GM18861 (cell line): ENCODE measurements around the gene NDUFB10.
A peak's percentile ranks its signal among the peaks of the same experiment; 100 is the strongest.

Experiments
- ATAC-seq: cut with Tn5 transposase; IDR thresholded peaks from one replicate; pipeline ENCODE4 v1.9.1; 2021; ENCODE audit not compliant: unreplicated experiment

NDUFB10 gene

GRCh38 chr16:1999866-2000514 is 40.7 kb downstream of the NDUFB10 start:
- no peak for ATAC-seq

GRCh38 chr16:2001035-2001434 is 41.7 kb downstream of the NDUFB10 start:
- ATAC-seq: no peak

GRCh38 chr16:2001456-2002355 is 42.4 kb downstream of the NDUFB10 start:
- no peak for ATAC-seq

DNA sequence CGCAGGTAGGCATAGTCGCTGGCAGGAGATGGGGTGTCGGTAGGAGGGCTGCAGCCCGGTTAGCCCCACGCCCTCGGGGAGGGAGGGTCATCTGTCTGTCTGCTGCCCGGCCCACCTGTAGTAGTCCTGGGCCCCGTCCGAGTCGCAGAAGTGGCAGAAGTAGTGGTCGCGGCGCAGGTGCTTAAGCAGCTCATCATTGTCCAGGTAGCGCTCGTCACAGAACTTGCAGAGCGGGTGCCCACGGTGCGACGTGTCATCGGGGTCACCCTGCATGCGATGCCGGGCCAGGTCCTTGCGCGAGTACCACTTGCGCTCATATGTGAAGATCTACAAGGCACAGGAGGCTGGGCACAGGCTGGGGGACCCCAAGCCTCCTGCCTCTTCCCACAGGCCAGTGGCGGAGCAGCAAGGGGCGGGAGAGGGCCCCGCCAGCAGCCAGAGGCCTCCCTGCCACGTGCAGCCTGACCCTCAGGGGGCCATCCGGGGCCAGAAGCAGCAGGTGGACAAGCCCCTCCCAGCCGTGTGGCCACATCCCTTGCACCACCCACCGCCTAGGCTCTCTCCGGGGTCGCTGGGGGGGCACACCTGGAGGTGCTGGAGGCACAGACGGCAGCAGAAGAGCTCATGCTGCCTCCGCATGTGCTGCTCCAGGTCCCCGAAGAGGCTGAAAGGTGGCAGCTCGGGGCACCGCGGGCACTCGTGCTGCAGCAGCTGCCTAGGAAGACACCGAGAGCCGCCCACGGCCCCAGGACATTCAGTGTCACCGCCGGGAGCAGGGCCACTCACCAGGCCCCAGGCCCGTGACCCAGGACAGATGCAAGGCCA is 43.3 kb downstream of the NDUFB10 start:
- no peak for ATAC-seq

DNA sequence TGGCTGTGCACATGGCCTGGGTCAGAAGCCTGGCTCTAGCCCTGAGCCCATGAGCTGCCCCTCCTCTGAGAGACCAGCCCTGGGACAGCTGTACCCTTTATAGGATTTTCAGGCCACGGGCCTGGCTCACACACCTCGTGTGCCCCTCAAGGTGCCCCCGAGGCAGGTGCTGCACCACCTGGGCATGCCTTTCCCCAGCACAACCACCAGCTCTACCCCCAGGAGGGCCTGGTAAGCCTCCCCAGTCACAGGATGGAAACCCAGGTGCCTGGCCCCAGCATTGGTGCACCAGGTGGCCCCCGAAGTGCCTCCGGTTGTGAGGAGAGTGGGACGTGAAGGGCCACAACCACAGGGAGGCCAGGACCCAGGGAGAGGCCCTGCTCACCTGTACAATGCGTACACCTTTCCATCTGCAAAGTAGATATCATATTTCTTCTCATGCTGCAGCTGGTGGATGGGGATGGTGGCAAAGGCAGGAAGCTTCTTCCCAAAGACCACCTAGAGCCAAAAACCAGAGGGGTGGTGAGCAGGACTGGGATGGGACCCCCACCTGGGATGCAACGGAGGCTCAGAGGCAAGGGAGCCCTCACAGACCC is 44.0 kb downstream of the NDUFB10 start:
- no peak for ATAC-seq

GRCh38 chr16:2003827-2004641 is 44.7 kb downstream of the NDUFB10 start:
- ATAC-seq: peak; percentile 62

GRCh38 chr16:2004795-2005517 is 45.6 kb downstream of the NDUFB10 start:
- no peak for ATAC-seq

DNA sequence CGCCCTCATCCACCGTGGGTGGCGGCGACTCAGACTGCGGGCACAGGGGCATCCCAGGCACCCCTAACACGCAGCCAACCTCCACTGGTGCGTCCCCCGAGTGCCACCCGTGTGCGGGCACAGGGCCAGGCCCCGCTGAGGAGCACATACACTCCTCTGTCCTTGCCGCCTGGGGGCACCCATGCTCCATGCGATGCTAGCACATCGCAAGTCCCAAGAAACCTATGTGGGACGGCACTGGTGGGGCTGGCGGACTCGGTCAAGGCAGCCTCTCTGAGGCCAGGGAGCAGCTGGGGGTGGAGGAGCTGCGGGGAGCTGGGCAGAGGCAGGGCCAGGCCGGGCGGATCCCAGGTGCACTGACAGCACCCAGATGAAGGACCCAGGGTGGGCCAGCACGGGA is 46.3 kb downstream of the NDUFB10 start:
- ATAC-seq: no peak

- ATAC-seq: no peak
Observed at GRCh38 chr16:2006317-2006716, 47.0 kb downstream of the NDUFB10 start.

- no peak for ATAC-seq
Observed at GRCh38 chr16:2007081-2007836, 47.9 kb downstream of the NDUFB10 start.

DNA sequence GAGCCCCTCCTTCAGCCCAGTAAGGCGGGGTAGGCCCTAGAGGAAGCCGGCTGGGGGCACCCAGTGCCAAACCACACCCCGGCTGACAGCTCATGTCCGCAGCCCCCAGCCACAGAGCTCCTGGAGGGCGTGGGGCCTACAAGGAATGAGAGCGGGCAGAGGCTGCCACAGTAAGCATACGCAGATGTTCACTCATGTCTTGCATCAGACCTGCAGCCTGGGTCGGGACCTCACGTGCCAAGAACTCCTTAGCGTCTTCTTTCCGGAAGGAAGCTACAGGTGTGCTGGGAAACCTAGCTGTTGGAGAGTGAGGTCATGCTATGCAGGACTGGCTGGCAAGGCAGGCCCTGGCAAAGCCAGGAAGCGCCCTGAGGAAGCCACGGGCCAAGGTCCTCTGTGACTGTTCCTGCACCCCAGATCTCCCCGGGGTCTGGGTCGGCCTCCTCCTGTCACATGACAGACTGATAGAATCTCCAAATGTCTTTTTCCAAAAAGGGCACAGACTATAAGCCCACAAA is 48.7 kb downstream of the NDUFB10 start:
- ATAC-seq: no peak

DNA sequence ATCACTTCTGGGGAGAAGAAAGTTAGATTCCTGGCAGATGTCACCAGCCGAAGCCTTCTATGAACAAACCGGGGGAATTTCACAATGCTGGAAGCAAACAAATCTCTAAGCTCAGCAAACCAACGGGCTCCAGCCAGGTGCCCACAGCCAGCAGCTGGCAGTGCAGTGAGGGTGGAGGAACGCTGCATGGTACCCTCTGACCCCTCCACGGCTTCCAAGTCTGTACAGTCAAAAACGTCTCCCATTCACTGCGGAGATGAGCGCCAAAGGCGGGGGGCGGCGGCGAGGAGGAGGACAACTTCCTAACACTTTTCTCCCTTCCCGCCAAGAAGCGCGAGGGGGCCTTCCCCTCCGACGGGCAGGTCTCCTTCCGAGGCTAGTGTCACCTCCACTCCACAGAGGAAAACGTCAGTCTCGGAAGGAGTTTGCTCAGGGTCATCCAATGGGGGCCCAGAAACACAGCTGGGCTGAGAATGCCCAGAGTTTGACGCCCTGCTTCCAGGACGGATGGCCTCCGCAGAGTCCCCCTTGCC is 49.4 kb downstream of the NDUFB10 start:
- no peak for ATAC-seq

- ATAC-seq: peak; percentile 24
Observed at GRCh38 chr16:2009164-2009711, 49.9 kb downstream of the NDUFB10 start.

GRCh38 chr16:2009791-2010510 is 50.6 kb downstream of the NDUFB10 start, which contains the start of gene ZNF598:
TSS of gene ZNF598 (minus strand) at chr16:2009821.
- peak; percentile 64 for ATAC-seq
